CD4-positive, alpha-beta T cell treated with Interleukin-6 for 4 hours (primary cell): ENCODE measurements around the gene PPM1N.

Source experiments
- DNase-seq: peaks from one replicate; pipeline ENCODE4 v3.0.0-alpha.2; 2020; ENCODE audit warnings: mixed read lengths

PPM1N gene

GRCh38 chr19:45547211-45547770 is 49.0 kb downstream of the PPM1N start:
- no peak for DNase-seq

- no peak for DNase-seq
Measured at GRCh38 chr19:45547965-45548609, 49.8 kb downstream of the PPM1N start.
